LNCaP clone FGC (cell line): ENCODE results near the gene DDX5.

Source experiments
- DNase-seq: peaks from one replicate; pipeline ENCODE4 v3.0.0-alpha.2; 2011; ENCODE audit warnings: low read depth
- H3K4me3 ChIP-seq: 2 replicates; pipeline ENCODE4 v1.5.1; 2011; ENCODE audit warnings: mild to moderate bottlenecking, low read depth, low read length, control low read depth
- CTCF ChIP-seq: IDR thresholded peaks from 2 replicates; pipeline ENCODE4 v1.5.1; 2012; ENCODE audit warnings: mild to moderate bottlenecking; ENCODE audit not compliant: control insufficient read depth, insufficient read depth; ENCODE audit errors: extremely low read depth

Gene DDX5

GRCh38 chr17:64500862-64501765, 5.0 kb downstream of the DDX5 start:
- H3K4me3 ChIP-seq = no peak overlapping the region
- no peak for DNase-seq
- TF ChIP-seq CTCF = no peak

- no peak overlapping the region for H3K4me3 ChIP-seq
- no peak for TF ChIP-seq CTCF
- DNase-seq = no peak
Observed at GRCh38 chr17:64500487-64500859, 5.6 kb downstream of the DDX5 start.

GRCh38 chr17:64499805-64500486, 6.1 kb downstream of the DDX5 start:
- no peak for DNase-seq
- no peak overlapping the region for H3K4me3 ChIP-seq
- no peak for TF ChIP-seq CTCF

GRCh38 chr17:64498308-64499203, 7.5 kb downstream of the DDX5 start:
- H3K4me3 ChIP-seq = no peak overlapping the region
- DNase-seq = no peak
- TF ChIP-seq CTCF = no peak

DNA sequence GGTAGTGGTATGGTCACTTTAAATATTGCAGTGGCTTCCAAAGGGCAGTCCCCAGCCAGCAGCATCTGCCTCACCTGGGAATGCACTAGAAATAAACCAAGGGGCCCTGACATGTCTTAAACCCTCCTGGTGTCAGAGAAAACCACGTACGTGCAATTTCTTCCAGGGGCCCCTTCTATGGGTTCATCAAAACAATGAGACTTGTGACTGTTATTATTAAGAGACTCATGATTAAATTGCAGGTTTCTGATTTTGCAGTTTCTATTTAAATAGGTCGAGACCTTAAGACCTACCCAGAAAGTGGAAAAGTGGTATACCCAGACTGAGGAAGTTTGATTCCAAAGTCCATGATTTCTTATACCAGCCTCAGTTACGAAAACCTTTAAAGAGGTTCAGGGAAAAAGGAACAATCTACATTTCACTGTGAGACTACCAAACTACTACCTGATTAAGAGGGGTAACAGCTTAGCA, 8.5 kb downstream of the DDX5 start:
- no peak for DNase-seq
- H3K4me3 ChIP-seq = peak overlapping the region; percentile 83
- no peak for TF ChIP-seq CTCF

GRCh38 chr17:64496786-64497564, 9.1 kb downstream of the DDX5 start, which contains the start of gene POLG2:
Gene POLG2 (minus strand): TSS chr17:64497054. CDS start chr17:64496968, 86 bp downstream.
- peak; percentile 43 for TF ChIP-seq CTCF
- peak within 1 kb of the TSS; percentile 83 for H3K4me3 ChIP-seq
- DNase-seq = peak; percentile 73
